ENCODE measurements around the gene PTPN13. TPM values are rescaled to one million over a fixed set of nuclear protein-coding genes. Genes with fewer than 3 reads are reported as not detected.

The PTPN13 gene
- total RNA-seq, 1 donor from 2014 or later, result 41.3 TPM

- no peaks in the 10 kb centered on the region for H3K36me3 ChIP-seq (ENCODE audit: control insufficient read depth, insufficient read depth, low read length)
- DNase-seq (ENCODE audit: low read depth) (peak; percentile 100), FAIRE-seq (peak; percentile 100)
- H3K4me3 ChIP-seq (ENCODE audit: low read depth, low read length), result no peak overlapping the region
- TF ChIP-seq, protein P1, sequence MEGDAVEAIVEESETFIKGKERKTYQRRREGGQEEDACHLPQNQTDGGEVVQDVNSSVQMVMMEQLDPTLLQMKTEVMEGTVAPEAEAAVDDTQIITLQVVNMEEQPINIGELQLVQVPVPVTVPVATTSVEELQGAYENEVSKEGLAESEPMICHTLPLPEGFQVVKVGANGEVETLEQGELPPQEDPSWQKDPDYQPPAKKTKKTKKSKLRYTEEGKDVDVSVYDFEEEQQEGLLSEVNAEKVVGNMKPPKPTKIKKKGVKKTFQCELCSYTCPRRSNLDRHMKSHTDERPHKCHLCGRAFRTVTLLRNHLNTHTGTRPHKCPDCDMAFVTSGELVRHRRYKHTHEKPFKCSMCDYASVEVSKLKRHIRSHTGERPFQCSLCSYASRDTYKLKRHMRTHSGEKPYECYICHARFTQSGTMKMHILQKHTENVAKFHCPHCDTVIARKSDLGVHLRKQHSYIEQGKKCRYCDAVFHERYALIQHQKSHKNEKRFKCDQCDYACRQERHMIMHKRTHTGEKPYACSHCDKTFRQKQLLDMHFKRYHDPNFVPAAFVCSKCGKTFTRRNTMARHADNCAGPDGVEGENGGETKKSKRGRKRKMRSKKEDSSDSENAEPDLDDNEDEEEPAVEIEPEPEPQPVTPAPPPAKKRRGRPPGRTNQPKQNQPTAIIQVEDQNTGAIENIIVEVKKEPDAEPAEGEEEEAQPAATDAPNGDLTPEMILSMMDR (IDR thresholded peaks at IDR 0.05; ENCODE audit: insufficient read depth, low read length, severe bottlenecking), result no peak
- H3K27me3 ChIP-seq (ENCODE audit: control insufficient read depth, insufficient read depth, low read length), result no peaks in the 10 kb centered on the region
These were observed 237.4 kb downstream of the PTPN13 start for GRCh38 chr4:86831262-86832130.

- FAIRE-seq, result no peak
- DNase-seq (ENCODE audit: low read depth), result no peak
- H3K36me3 ChIP-seq (ENCODE audit: control insufficient read depth, insufficient read depth, low read length), result no peaks in the 10 kb centered on the region
These were observed 239.5 kb downstream of the PTPN13 start for GRCh38 chr4:86833615-86834014.

GRCh38 chr4:86834901-86835300 is 240.8 kb downstream of the PTPN13 start:
- FAIRE-seq (no peak), DNase-seq (ENCODE audit: low read depth) (peak; percentile 87)
- Histone ChIP-seq H3K27me3 (ENCODE audit: control insufficient read depth, insufficient read depth, low read length) (no peaks in the 10 kb centered on the region), H3K36me3 (ENCODE audit: control insufficient read depth, insufficient read depth, low read length) (no peaks in the 10 kb centered on the region), H3K4me3 (ENCODE audit: low read depth, low read length) (no peak overlapping the region)
- TF ChIP-seq, protein P1 (IDR thresholded peaks at IDR 0.05; ENCODE audit: insufficient read depth, low read length, severe bottlenecking), result no peak

More at GRCh38 chr4:86833615-86834014, 239.5 kb downstream of the PTPN13 start:
- Histone ChIP-seq H3K27me3 (ENCODE audit: control insufficient read depth, insufficient read depth, low read length) (no peaks in the 10 kb centered on the region), H3K4me3 (ENCODE audit: low read depth, low read length) (no peak overlapping the region)
- TF ChIP-seq, protein P1 (IDR thresholded peaks at IDR 0.05; ENCODE audit: insufficient read depth, low read length, severe bottlenecking), result no peak

- H3K4me3 ChIP-seq (ENCODE audit: low read depth, low read length), result no peak overlapping the region
- no peak for DNase-seq (ENCODE audit: low read depth)
- TF ChIP-seq, protein P1 (IDR thresholded peaks at IDR 0.05; ENCODE audit: insufficient read depth, low read length, severe bottlenecking), result no peak
- H3K36me3 ChIP-seq (ENCODE audit: control insufficient read depth, insufficient read depth, low read length), result no peaks in the 10 kb centered on the region
- peak; percentile 92 for FAIRE-seq
- H3K27me3 ChIP-seq (ENCODE audit: control insufficient read depth, insufficient read depth, low read length), result no peaks in the 10 kb centered on the region
These were observed 241.6 kb downstream of the PTPN13 start for GRCh38 chr4:86835677-86836076.

- H3K27me3 ChIP-seq (ENCODE audit: control insufficient read depth, insufficient read depth, low read length), result no peaks in the 10 kb centered on the region
- H3K4me3 ChIP-seq (ENCODE audit: low read depth, low read length), result no peak overlapping the region
- DNase-seq (ENCODE audit: low read depth) (no peak), FAIRE-seq (no peak)
- no peaks in the 10 kb centered on the region for H3K36me3 ChIP-seq (ENCODE audit: control insufficient read depth, insufficient read depth, low read length)
- TF ChIP-seq, protein P1 (IDR thresholded peaks at IDR 0.05; ENCODE audit: insufficient read depth, low read length, severe bottlenecking), result no peak
These were observed 243.8 kb downstream of the PTPN13 start for GRCh38 chr4:86837691-86838503.

Measured in bronchial epithelial cell (primary cell).